Measurements from ENCODE around the gene MRPL40.

The MRPL40 gene

GRCh38 chr22:19461506-19461905 is 29.2 kb downstream of the MRPL40 start:
- no peak for DNase-seq (ENCODE audit: low read depth in 3 of 3)

DNA sequence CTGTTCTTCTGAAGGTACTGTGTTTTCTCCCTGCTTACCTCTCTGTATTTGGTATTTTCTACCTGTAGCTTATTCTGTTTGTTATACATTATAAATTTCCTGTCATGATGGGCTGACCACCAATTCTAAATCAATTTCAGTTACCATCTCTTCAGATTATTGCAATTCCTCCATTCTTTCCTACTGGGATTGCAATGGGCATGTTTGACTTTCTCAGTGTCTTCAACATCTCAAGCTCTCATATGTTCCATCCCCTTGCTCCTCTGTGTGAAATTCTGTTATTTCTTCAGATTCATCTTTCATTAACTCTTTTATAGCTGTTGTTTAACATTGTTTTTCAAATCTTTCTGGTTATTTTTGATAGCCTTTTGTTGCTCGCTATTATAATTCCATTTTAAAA is 30.7 kb downstream of the MRPL40 start:
- DNase-seq (ENCODE audit: low read depth in 3 of 3): no peak

- DNase-seq (ENCODE audit: low read depth in 3 of 3): no peak
Observed at GRCh38 chr22:19463491-19464469, 31.4 kb downstream of the MRPL40 start.

- no peak for DNase-seq (ENCODE audit: low read depth in 3 of 3)
Observed at GRCh38 chr22:19464546-19464945, 32.2 kb downstream of the MRPL40 start.

GRCh38 chr22:19464975-19465374 is 32.6 kb downstream of the MRPL40 start:
- DNase-seq (ENCODE audit: low read depth in 3 of 3): no peak

DNA sequence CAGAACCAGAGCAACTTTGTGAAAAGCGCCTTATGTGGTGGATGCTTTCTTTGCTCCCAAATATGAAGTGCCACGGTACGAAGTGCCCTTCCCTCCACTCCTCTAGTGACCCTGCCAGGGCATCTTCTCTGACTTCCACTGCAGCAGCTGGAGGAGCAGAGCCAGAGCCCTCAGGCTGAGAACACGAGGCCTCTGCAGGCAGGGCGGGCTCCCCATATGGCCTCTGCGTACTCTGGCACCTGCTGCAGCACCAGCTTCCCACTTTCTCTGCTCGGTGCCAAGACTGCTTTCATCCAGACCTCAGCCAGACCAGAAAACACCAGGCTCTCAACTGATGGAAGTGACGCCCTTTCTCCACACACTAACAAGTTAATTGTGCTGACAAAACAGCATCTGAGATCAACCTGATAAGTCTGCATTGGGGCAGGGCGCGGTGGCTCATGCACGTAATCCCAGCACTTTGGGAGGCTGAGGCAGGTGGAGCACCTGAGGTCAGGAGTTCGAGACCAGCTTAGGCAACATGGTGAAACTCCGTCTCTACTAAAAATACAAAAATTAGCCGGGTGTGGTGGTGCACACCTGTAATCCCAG is 33.9 kb downstream of the MRPL40 start:
- DNase-seq (ENCODE audit: low read depth in 3 of 3): no peak

DNA sequence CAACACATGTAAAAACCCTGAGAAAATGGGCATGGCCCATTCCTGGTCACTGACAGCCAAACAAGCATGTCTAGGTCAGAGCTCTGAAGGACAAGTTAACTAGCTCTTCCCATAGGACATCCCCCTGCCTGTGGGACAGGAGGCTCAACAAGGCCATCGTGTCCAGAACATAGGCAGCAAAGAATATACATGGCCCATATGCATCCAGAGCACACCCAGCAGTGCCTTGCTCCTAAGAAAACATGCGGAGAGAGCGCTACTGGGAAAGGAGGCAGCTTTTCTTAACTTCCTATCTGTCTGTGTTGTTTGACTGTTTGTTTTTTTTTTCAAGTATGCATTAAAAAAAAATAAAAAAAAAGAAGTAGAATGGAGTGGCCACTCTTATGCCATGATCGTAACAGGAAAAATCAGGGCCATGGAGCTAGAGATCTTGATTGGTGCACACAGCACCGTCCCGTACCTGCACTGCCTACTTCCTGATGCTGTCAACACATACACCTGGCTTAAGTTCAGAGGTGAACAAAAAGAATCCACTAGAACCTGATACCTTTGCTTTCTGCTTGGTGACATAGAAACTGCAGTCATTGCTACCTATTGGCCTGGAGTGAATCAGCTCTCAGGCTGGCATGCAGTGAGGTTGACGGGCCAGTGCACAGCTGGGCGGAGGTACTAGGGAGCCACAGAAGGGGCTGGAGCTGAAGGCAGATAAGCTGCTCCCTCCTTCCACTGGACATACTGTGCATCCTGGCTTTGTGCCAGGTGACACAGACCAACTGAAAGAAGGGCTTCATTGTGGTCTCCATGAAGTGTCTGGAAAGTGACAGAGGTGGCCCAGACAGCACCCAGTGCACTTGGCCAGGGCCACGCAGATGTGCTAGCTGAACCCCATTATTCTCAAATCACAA is 34.8 kb downstream of the MRPL40 start:
- DNase-seq (ENCODE audit: low read depth in 3 of 3): no peak

- no peak for DNase-seq (ENCODE audit: low read depth in 3 of 3)
Observed at GRCh38 chr22:19467912-19468311, 35.6 kb downstream of the MRPL40 start.

- no peak for DNase-seq (ENCODE audit: low read depth in 3 of 3)
Observed at GRCh38 chr22:19469421-19469820, 37.1 kb downstream of the MRPL40 start.

- DNase-seq (ENCODE audit: low read depth in 3 of 3): no peak
Observed at GRCh38 chr22:19470010-19470409, 37.7 kb downstream of the MRPL40 start.

DNA sequence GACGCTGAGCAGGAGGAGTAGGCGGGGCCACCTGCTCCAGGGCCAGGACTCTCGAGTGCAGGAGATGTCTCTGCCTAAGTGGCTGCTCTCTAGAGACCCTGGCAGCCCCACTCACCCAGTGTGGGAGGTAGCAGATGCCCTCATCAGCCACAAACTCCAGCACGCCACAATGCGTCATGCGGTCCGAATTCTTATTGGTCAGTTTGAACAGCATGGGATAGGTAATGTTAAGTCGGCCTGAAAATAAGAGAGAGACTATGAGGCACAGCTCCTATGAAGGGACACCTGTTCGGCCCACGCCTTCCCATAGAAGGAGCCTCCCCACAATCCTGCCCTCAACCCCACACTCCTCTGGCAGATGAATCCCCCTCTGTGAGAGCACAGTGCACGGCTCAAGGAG is 39.2 kb downstream of the MRPL40 start:
- DNase-seq (ENCODE audit: low read depth in 3 of 3): no peak

- no peak for DNase-seq (ENCODE audit: low read depth in 3 of 3)
Observed at GRCh38 chr22:19472233-19472632, 39.9 kb downstream of the MRPL40 start.

- DNase-seq (ENCODE audit: low read depth in 3 of 3): no peak
Observed at GRCh38 chr22:19473578-19473977, 41.2 kb downstream of the MRPL40 start.

- DNase-seq (ENCODE audit: low read depth in 3 of 3): no peak
Observed at GRCh38 chr22:19476023-19476422, 43.7 kb downstream of the MRPL40 start.

- no peak for DNase-seq (ENCODE audit: low read depth in 3 of 3)
Observed at GRCh38 chr22:19477321-19478044, 45.1 kb downstream of the MRPL40 start.

DNA sequence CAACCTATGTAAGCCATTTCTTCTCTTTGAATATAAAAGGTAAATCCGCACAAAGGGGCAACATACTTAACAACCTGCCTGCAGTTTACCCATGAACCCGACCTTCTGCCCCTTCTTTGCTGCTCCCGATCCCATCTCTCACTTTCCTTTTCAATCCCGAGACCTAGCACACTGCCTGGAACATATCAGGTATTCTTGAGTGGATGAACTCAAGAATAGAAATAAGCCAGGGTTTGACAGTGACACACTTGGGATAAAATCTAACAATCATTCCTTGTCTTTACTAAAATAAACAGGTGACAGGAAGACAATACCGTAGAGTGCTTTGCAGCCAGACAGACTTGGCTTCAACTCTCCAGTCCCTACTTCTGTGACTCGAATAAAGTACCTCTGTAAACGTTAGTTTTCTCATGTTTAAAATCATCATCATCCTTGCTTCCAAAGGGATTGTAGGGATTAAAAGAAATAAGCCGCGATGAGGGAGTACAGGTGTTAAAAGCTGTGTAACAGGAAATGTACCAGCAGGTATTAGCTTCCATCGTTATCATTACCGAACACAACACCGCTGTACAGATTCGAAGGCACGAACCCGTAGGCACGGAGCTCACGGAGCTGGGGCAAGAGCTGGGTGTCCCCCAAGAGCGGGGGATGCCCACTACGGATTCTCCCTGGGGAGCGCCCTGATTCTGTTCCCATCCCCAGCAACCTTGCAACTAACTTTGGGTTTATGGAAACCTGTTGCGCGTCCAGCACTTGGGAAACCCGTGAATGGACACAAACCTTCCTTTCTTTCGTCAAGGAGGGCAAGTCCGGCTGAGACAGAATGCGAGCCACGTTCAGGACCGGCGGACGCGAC is 45.9 kb downstream of the MRPL40 start:
- DNase-seq (ENCODE audit: low read depth in 3 of 3): no peak

DNA sequence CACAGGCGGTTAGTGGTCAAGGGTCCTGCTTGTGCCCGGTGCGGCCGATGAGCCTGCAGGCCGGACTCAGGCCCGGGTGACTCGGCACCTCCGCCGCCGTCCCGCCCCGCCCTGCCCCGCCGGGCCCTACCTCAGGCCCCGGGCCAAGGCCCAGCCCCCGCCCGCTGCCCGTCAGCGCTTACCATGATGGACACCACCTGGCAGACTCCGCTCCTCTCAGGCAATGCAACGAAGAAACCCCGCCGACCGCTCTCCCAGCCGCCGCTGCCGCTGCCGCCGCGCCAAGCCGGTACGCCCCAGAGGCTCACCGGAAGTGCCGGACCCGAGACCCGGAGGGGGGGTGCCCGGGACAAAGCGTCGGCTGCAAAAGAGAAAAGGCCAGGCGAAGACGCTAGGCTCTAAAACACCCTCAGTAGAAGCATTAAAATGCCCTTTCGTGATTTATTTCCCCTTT is 46.6 kb downstream of the MRPL40 start, which contains the start of gene UFD1:
TSS of gene UFD1 (minus strand) at position 293 of the 454 bp plus-strand sequence. CDS start at position 185, 108 bp downstream.
- DNase-seq (ENCODE audit: low read depth in 3 of 3): peak; percentile 63 to 70 (median 64)

- DNase-seq (ENCODE audit: low read depth in 3 of 3): peak; percentile 86 to 92 (median 88)
Observed at GRCh38 chr22:19479355-19480172, 47.2 kb downstream of the MRPL40 start, which contains the start of gene CDC45. Gene CDC45 (plus strand): TSS chr22:19479920. CDS start chr22:19479969, 49 bp downstream.

DNA sequence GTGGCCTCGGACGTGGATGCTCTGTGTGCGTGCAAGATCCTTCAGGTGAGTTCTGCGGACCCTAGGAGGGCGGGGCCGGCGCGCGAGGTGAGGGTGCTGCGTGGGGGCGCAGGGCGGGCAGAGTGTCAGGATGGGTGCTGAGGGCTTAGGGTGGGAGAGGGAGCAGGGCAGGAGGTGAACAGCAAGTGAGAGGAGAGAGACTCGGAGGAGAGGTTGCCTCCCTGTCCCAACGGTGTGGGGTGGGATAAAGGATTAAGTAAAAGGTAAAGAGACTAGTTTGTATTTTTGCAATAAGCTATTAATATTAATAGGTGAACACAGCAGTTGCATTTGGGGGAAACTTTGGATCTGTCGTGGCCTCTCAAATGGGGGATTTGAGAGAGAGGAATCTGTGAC is 47.8 kb downstream of the MRPL40 start:
- peak in 1 of 3 donors; percentile 7 for DNase-seq (ENCODE audit: low read depth in 3 of 3)

Data from stimulated activated CD4-positive, alpha-beta T cell treated with anti-CD3 and anti-CD28 coated beads, TNF-alpha, amount 100 ng/mL, for 48 hours (primary cell).